Measurements from ENCODE around the gene OCA2. TPM values are rescaled to one million over a fixed set of nuclear protein-coding genes. Genes with fewer than 3 reads are reported as not detected.

OCA2 gene
- polyA plus RNA-seq, 1 donor (not counting 4 experiments of a cell fraction or from before 2014, with no cell fraction given): 0.05 TPM

DNA sequence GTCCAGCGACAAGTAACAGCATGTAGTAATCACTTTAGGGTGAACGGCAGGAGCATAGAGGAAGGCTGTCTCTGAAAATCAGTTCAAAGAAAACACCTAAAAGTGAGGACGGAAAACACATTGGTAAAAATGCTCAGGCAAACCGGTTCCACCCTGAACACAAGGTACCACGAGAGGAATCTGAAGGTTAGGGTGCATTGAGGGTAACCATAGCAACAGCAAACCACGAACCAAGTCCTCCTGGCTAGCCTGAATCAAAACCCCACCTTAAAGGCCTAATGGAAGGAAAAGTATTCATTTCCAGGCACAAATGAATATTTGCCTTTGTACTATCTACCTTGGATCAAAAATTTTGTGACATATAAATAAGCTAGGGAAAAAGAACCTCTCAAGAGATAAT, 315.0 kb downstream of the OCA2 start:
- dilution Hi-C loops (cut with MboI; ENCODE audit: extremely low pct_ligation_motif_present, low sequenced_read_pairs): no loop called here
- no peak for FAIRE-seq
- H3K9ac ChIP-seq (ENCODE audit: control insufficient read depth, extremely low read depth, insufficient read depth, low read length): no peak overlapping the region

DNA sequence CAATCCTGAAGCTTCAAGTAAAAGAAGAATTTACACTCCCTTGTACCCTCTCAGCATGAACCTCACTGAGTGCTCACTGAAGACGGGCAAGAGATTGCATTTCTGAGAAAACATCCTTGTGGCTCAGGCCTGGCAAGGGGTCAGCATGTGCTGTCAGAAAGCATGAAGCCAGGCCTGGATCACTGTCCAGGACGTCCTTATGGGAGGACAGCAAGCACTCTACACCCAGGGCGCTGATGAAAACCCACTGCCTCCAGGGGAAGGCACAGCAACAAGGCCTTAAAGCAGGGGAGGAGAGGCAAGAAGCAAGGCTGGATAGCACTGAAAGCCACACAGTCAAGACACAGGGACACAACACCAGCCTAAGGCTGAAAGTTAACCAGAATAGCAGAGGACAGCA, 315.4 kb downstream of the OCA2 start:
- Histone ChIP-seq H4K20me1 (ENCODE audit: control insufficient read depth, extremely low read depth, insufficient read depth, low read length) (no peaks in the 10 kb centered on the region), H3K27me3 (ENCODE audit: control insufficient read depth, extremely low read depth, insufficient read depth, low read length) (no peaks in the 10 kb centered on the region), H3K4me3 (ENCODE audit: control insufficient read depth in 2 of 3, extremely low read depth in 1 of 3, insufficient read depth in 2 of 3, low read depth in 1 of 3, low read length in 3 of 3) (no peak overlapping the region), H3K4me2 (ENCODE audit: control insufficient read depth, extremely low read depth, insufficient read depth, low read depth, low read length) (no peak overlapping the region), H3K9ac (ENCODE audit: control insufficient read depth, extremely low read depth, insufficient read depth, low read length) (no peak overlapping the region), H3K27ac (ENCODE audit: control insufficient read depth, insufficient read depth, low read length) (no peak overlapping the region), H3K79me2 (ENCODE audit: control insufficient read depth, insufficient read depth, low read length) (no peaks in the 10 kb centered on the region), H3K9me3 (ENCODE audit: control insufficient read depth, low read depth, low read length) (no peaks in the 10 kb centered on the region), H3K36me3 (ENCODE audit: control insufficient read depth in 2 of 2, extremely low read depth in 1 of 2, insufficient read depth in 2 of 2, low read length in 2 of 2) (no peaks in the 10 kb centered on the region), H3K9me1 (ENCODE audit: control insufficient read depth, extremely low read depth, insufficient read depth, low read length) (no peaks in the 10 kb centered on the region), H2AFZ (ENCODE audit: control insufficient read depth, low read length) (no peak overlapping the region), H3K4me1 (ENCODE audit: control insufficient read depth, extremely low read depth, insufficient read depth, low read length) (no peaks in the 10 kb centered on the region)
- dilution Hi-C loops (cut with MboI; ENCODE audit: extremely low pct_ligation_motif_present, low sequenced_read_pairs): no loop called here
- TF ChIP-seq, protein P1, sequence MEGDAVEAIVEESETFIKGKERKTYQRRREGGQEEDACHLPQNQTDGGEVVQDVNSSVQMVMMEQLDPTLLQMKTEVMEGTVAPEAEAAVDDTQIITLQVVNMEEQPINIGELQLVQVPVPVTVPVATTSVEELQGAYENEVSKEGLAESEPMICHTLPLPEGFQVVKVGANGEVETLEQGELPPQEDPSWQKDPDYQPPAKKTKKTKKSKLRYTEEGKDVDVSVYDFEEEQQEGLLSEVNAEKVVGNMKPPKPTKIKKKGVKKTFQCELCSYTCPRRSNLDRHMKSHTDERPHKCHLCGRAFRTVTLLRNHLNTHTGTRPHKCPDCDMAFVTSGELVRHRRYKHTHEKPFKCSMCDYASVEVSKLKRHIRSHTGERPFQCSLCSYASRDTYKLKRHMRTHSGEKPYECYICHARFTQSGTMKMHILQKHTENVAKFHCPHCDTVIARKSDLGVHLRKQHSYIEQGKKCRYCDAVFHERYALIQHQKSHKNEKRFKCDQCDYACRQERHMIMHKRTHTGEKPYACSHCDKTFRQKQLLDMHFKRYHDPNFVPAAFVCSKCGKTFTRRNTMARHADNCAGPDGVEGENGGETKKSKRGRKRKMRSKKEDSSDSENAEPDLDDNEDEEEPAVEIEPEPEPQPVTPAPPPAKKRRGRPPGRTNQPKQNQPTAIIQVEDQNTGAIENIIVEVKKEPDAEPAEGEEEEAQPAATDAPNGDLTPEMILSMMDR (optimal IDR thresholded peaks at IDR 0.05 in 1 of 3, IDR thresholded peaks at IDR 0.05 in 1 of 3, conservative IDR thresholded peaks at IDR 0.05 in 1 of 3; ENCODE audit: extremely low read depth in 1 of 3, insufficient read depth in 2 of 3, low read length in 3 of 3): no peak
- no peak for TF ChIP-seq EZH2 (IDR thresholded peaks at IDR 0.05; ENCODE audit: low read length)
- FAIRE-seq (no peak), DNase-seq (ENCODE audit: low read depth, low spot score) (no peak)

More for the DNA sequence above, 315.0 kb downstream of the OCA2 start:
- TF ChIP-seq, protein P1 (optimal IDR thresholded peaks at IDR 0.05 in 1 of 3, IDR thresholded peaks at IDR 0.05 in 1 of 3, conservative IDR thresholded peaks at IDR 0.05 in 1 of 3; ENCODE audit: extremely low read depth in 1 of 3, insufficient read depth in 2 of 3, low read length in 3 of 3): no peak
- TF ChIP-seq EZH2 (IDR thresholded peaks at IDR 0.05; ENCODE audit: low read length): no peak
- no peaks in the 10 kb centered on the region for H3K9me3 ChIP-seq (ENCODE audit: control insufficient read depth, low read depth, low read length)
- no peaks in the 10 kb centered on the region for H3K79me2 ChIP-seq (ENCODE audit: control insufficient read depth, insufficient read depth, low read length)
- H4K20me1 ChIP-seq (ENCODE audit: control insufficient read depth, extremely low read depth, insufficient read depth, low read length): no peaks in the 10 kb centered on the region
- no peaks in the 10 kb centered on the region for H3K9me1 ChIP-seq (ENCODE audit: control insufficient read depth, extremely low read depth, insufficient read depth, low read length)
- H3K27ac ChIP-seq (ENCODE audit: control insufficient read depth, insufficient read depth, low read length): no peak overlapping the region
- no peak overlapping the region for H3K4me3 ChIP-seq (ENCODE audit: control insufficient read depth in 2 of 3, extremely low read depth in 1 of 3, insufficient read depth in 2 of 3, low read depth in 1 of 3, low read length in 3 of 3)
- no peak overlapping the region for H3K4me2 ChIP-seq (ENCODE audit: control insufficient read depth, extremely low read depth, insufficient read depth, low read depth, low read length)
- DNase-seq (ENCODE audit: low read depth, low spot score): no peak
- H2AFZ ChIP-seq (ENCODE audit: control insufficient read depth, low read length): no peak overlapping the region
- H3K4me1 ChIP-seq (ENCODE audit: control insufficient read depth, extremely low read depth, insufficient read depth, low read length): no peaks in the 10 kb centered on the region
- no peaks in the 10 kb centered on the region for H3K36me3 ChIP-seq (ENCODE audit: control insufficient read depth in 2 of 2, extremely low read depth in 1 of 2, insufficient read depth in 2 of 2, low read length in 2 of 2)
- H3K27me3 ChIP-seq (ENCODE audit: control insufficient read depth, extremely low read depth, insufficient read depth, low read length): no peaks in the 10 kb centered on the region
